ENCODE results near the gene SLC34A3.

GRCh38 chr9:137236238-137236935 lies 5.7 kb downstream of the SLC34A3 start:
- no peak for TF ChIP-seq POLR2A (IDR thresholded peaks at IDR 0.05; ENCODE audit: low read depth, low read length)
- no peak for TF ChIP-seq MYC (IDR thresholded peaks at IDR 0.05; ENCODE audit: low read depth, low read length)
- TF ChIP-seq CTCF (IDR thresholded peaks at IDR 0.05; ENCODE audit: extremely low read depth in 1 of 2, insufficient read depth in 1 of 2, low read depth in 1 of 2, low read length in 2 of 2): peak; percentile 97 to 99
